Calu3 (cell line): ENCODE results near the gene HACD1. TPM values are rescaled to one million over a fixed set of nuclear protein-coding genes. Genes with fewer than 3 reads are reported as not detected.
"Not testable (repeated sequence)": the region's sequence is repeated elsewhere in the genome, so short reads cannot be mapped to it uniquely, and the experiment has no call there.

ENCODE experiments used
- BruUV-seq: library from RNA; stranded (reverse); fragments of 400-500 nt; replicated peaks from 2 replicates; lab custom pipeline; 2021; lab: Mats Ljungman, UMichigan
- CTCF ChIA-PET: fragments of 300-600 bp; sonication (Branson Sonifier 250); formaldehyde crosslinking; loops from one replicate; lab custom pipeline; 2022; ENCODE audit warnings: antibody characterized with exemption; lab: Charles Lee
- DNase-seq: peaks from one replicate; pipeline ENCODE4 v3.0.0; 2022
- H3K27ac Mint-ChIP-seq: one replicate; pipeline ENCODE4 v1.8.0; 2022; ENCODE audit warnings: mixed read lengths; ENCODE audit not compliant: unreplicated experiment
- H3K27me3 Mint-ChIP-seq: one replicate; pipeline ENCODE4 v1.8.0; 2022; ENCODE audit warnings: mixed read lengths; ENCODE audit not compliant: unreplicated experiment
- H3K36me3 Mint-ChIP-seq: one replicate; pipeline ENCODE4 v1.8.0; 2022; ENCODE audit warnings: mild to moderate bottlenecking, moderate library complexity, mixed read lengths; ENCODE audit not compliant: insufficient read depth, unreplicated experiment
- H3K4me1 Mint-ChIP-seq: one replicate; pipeline ENCODE4 v1.8.0; 2022; ENCODE audit warnings: mild to moderate bottlenecking, low read depth, mixed read lengths; ENCODE audit not compliant: unreplicated experiment
- H3K4me3 Mint-ChIP-seq: one replicate; pipeline ENCODE4 v1.8.0; 2022; ENCODE audit warnings: mild to moderate bottlenecking, low read depth, moderate library complexity, mixed read lengths; ENCODE audit not compliant: unreplicated experiment
- H3K9me3 Mint-ChIP-seq: one replicate; pipeline ENCODE4 v1.8.0; 2022; ENCODE audit warnings: low read depth, mixed read lengths; ENCODE audit not compliant: unreplicated experiment
- intact Hi-C: fragments of 100-400 bp; cut with micrococcal nuclease; formaldehyde crosslinking; loops from one replicate; pipeline ENCODE4 v1.10.0; 2022; ENCODE audit not compliant: unreplicated experiment
- total RNA-seq: library from RNA; stranded (reverse); gene quantifications from 2 replicates; pipeline ENCODE4 v1.2.3, GENCODE V29; 2022
- TF ChIP-seq, protein P1 (sequence below): fragments of 200-600 bp; IDR thresholded peaks from one replicate; pipeline ENCODE4 v1.8.0; 2022; ENCODE audit warnings: antibody characterized with exemption; ENCODE audit not compliant: unreplicated experiment

Gene HACD1
- total RNA-seq, 1 experiment from 2014 or later = 17.3 TPM

GRCh38 chr10:17590969-17591645, 26.1 kb downstream of the HACD1 start:
- Mint-ChIP-seq H3K27me3 (no peaks in the 10 kb centered on the region), H3K27ac (no peak overlapping the region), H3K36me3 (no peaks in the 10 kb centered on the region), H3K4me3 (no peak overlapping the region), H3K9me3 (no peaks in the 10 kb centered on the region), H3K4me1 (peaks cover 7% of the 10 kb centered on the region)
- CTCF ChIA-PET = interaction anchor here (0.9 kb wide), 1 partner anchor 14 kb away, joined by 5 read pairs; no protein-coding TSS in a partner anchor
- no TSS peak for BruUV-seq
- intact Hi-C loops = no loop called here
- TF ChIP-seq, protein P1, sequence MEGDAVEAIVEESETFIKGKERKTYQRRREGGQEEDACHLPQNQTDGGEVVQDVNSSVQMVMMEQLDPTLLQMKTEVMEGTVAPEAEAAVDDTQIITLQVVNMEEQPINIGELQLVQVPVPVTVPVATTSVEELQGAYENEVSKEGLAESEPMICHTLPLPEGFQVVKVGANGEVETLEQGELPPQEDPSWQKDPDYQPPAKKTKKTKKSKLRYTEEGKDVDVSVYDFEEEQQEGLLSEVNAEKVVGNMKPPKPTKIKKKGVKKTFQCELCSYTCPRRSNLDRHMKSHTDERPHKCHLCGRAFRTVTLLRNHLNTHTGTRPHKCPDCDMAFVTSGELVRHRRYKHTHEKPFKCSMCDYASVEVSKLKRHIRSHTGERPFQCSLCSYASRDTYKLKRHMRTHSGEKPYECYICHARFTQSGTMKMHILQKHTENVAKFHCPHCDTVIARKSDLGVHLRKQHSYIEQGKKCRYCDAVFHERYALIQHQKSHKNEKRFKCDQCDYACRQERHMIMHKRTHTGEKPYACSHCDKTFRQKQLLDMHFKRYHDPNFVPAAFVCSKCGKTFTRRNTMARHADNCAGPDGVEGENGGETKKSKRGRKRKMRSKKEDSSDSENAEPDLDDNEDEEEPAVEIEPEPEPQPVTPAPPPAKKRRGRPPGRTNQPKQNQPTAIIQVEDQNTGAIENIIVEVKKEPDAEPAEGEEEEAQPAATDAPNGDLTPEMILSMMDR = no peak
- DNase-seq = no peak

DNA sequence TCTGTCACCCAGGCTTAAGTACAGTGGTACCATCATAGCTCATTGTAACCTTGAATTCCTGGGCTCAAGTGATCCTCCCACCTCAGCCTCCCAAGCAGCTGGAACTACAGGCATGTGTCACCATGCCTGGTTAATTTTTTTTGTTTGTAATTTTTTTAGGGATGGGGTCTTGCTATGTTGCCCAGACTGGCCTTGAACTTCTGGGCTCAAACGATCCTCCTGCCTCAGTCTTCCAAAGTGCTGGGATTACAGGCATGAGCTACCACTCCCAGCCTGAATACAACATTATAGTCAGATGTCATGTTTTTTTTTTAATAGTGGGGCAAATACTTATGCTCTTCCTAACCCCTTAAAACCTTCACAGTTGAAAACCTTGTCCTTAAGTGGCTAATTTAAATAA, 27.9 kb downstream of the HACD1 start:
- H3K27me3 Mint-ChIP-seq, CTCF ChIA-PET, DNase-seq, H3K4me3 Mint-ChIP-seq, H3K9me3 Mint-ChIP-seq, BruUV-seq, H3K27ac Mint-ChIP-seq, H3K36me3 Mint-ChIP-seq, H3K4me1 Mint-ChIP-seq: not testable (repeated sequence)
- intact Hi-C loops = loop anchor here (10.0 kb wide), 1 partner anchor 135 kb away; the partner anchor contains the start of gene ST8SIA6

DNA sequence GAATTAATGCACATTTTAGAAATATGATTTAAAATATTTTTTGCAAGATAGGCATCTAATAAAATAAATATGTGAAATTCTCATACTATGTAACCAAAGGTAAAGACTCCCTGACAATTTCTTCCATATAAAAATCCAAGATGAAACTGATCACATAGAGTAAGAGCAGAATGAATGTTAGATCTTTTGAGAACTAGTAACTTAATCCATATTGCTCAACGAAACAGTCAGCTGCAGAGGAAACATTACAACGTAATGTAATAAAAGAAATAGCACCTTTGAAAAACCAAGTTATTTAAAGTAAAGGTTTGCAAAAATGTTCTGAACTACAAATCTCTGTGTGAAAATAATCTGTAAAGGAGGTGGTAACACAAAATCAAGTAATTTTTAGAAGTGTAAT, 28.8 kb downstream of the HACD1 start:
- CTCF ChIA-PET = interaction anchor here (0.6 kb wide), 1 partner anchor 23 kb away, joined by 8 read pairs; no protein-coding TSS in a partner anchor
- no peaks in the 10 kb centered on the region for H3K27me3 Mint-ChIP-seq
- peaks cover 7% of the 10 kb centered on the region for H3K4me1 Mint-ChIP-seq
- TF ChIP-seq, protein P1 = no peak
- no peaks in the 10 kb centered on the region for H3K36me3 Mint-ChIP-seq
- no peak for DNase-seq
- H3K9me3 Mint-ChIP-seq = no peaks in the 10 kb centered on the region
- no TSS peak for BruUV-seq
- no peak overlapping the region for H3K4me3 Mint-ChIP-seq
- no peak overlapping the region for H3K27ac Mint-ChIP-seq
- intact Hi-C loops = loop anchor here (10.0 kb wide), 1 partner anchor 134 kb away; the partner anchor contains the start of gene ST8SIA6

GRCh38 chr10:17587321-17587720, 29.9 kb downstream of the HACD1 start:
- H3K27me3 Mint-ChIP-seq, H3K4me3 Mint-ChIP-seq, H3K27ac Mint-ChIP-seq, H3K9me3 Mint-ChIP-seq, H3K4me1 Mint-ChIP-seq, H3K36me3 Mint-ChIP-seq, BruUV-seq: not testable (repeated sequence)
- CTCF ChIA-PET = interaction anchor here (0.5 to 1.0 kb wide), 3 partner anchors 35 to 1116 kb away, joined by 3 read pairs; no protein-coding TSS in a partner anchor
- DNase-seq = peak; percentile 6
- intact Hi-C loops = loop anchor here (10.0 kb wide), 1 partner anchor 133 kb away; the partner anchor contains the start of gene ST8SIA6

GRCh38 chr10:17586821-17587234, 30.3 kb downstream of the HACD1 start:
- TF ChIP-seq, protein P1 = no peak
- no peak for DNase-seq
- CTCF ChIA-PET = interaction anchor here (0.5 to 1.0 kb wide), 3 partner anchors 35 to 1117 kb away, joined by 3 read pairs; no protein-coding TSS in a partner anchor
- BruUV-seq = no TSS peak
- Mint-ChIP-seq H3K9me3 (no peaks in the 10 kb centered on the region), H3K27ac (no peak overlapping the region), H3K36me3 (no peaks in the 10 kb centered on the region), H3K27me3 (no peaks in the 10 kb centered on the region), H3K4me3 (no peak overlapping the region), H3K4me1 (peaks cover 7% of the 10 kb centered on the region)
- intact Hi-C loops = loop anchor here (10.0 kb wide), 1 partner anchor 132 kb away; the partner anchor contains the start of gene ST8SIA6
